GM19468 (cell line): ENCODE measurements around the gene RAB25.

Source experiments
- ATAC-seq: cut with Tn5 transposase; IDR thresholded peaks from one replicate; pipeline ENCODE4 v1.9.1; 2021; ENCODE audit warnings: mild to moderate bottlenecking, moderate library complexity, moderate number of reproducible peaks; ENCODE audit not compliant: unreplicated experiment; ENCODE audit errors: extremely low read depth

The RAB25 gene

DNA sequence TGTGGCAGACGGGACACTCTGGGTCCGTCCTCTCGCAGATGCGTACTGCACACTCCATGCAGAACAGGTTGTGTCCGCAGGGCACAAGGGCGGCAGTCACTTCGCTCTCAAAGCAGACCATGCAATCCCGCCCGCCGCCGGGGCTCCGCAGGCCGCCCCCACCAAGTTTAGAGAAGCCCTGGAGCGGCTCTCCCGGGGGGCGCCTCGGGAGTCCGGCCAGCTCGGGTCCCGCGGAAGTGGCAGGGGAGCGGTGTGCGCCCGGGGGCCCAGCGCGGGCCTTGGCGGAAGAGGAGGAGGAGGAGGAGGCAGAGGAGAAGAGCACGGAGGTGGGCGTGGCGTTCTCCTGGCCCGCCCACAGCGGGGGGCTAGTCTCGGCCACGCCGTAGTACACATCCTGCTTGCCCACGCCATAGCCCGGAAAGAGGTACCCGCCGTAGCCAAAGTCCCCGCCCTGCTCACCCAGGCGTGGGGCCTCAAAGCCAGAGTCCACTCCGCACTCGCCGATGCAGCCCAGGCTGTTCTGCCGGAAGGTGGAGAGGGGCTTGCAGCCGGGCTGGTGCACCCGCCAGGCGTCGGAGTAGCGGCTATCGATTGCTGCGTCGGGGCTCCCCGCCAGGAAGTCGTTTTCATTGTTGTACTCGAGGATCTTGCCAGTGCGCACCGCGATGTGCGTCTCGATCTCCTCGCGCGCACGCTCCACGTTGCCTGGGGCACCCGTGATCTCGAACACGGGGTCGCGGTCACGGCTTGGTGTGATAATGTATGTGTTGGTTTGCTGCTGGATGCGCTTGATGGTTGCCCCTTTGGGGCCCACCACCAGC, 15.9 kb downstream of the RAB25 start:
- no peak for ATAC-seq

DNA sequence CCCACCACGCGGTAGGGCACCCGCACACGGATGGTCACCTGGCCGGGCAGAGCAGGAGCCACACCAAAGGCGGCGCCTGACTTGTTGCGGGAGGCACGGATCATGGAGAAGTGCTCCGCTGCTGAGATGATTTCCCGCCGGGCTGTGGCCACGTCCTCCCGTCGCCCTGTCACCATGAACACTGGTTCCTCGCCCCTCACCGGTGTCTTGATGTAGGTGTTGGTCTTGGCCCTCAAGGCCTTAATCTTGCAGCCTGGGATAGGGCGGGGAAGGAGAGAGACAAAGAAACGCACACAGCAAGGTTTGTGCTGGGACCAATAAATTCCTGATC, 16.4 kb downstream of the RAB25 start:
- ATAC-seq, result no peak

DNA sequence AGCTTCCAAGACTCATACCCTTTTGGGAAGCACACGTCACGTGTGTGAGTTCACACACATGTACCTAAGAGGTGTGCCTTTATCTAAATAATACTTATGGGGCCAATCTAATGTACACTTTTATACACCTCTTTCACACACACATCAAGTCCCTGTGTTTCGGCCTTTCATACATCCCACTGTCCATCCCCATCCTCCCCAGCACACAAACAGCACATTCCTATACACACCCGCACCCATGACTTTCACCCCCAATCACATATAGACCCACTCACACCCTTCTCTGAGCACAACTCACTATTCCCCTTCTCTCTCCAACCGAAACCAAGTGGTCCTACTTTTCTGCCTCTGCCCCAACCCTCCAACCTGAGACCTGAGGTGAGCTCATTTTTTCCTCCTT, 17.8 kb downstream of the RAB25 start:
- ATAC-seq, result no peak

DNA sequence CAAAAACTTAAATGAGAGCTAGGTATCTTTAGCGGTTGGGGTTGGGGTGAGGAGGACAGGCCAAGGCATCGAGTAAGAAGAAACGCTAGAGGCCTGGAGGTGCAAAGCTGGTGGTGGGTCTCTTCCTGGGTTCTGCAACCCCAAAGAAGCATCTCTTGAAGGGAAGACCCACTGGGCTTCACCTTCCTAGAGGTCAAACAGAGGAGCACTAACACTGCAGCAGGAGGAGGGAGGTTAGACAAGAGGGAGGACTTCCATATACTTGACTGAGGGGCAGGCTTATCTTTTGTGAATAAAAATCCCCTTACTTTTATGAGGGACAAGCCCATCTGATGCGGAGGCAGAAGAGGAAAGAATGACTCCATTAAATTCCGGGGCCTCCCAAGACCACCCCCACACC, 18.8 kb downstream of the RAB25 start:
- ATAC-seq, result no peak

DNA sequence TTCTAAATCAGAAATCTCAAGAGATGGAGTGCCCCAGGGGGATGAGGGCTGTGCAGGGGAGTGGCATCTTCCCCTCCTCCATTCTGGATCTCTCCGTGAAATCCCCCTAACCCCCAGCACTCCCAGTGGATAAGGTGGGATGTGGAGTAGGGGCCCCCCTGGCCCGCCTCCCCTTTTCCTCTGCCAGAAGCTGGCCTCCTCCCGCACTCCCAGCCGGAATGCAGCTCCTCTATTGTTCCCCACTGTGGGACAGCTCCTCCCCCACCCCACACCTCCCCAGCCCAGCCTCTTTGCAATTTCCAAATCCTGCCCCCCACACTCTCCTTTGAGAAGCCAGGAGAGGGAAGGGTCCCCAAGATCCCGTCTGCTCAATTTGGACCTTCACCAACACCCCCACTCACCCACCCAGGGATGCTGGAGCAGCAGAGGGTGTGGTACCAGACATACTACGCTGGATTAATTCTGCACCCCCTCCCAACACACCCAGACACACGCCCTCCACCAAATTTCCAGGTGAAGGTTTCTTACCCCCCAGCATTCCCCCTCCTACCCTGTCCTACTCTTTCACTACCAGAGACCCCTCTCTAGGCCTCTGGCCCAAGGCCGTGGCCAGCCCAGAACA, 19.4 kb downstream of the RAB25 start:
- no peak for ATAC-seq

DNA sequence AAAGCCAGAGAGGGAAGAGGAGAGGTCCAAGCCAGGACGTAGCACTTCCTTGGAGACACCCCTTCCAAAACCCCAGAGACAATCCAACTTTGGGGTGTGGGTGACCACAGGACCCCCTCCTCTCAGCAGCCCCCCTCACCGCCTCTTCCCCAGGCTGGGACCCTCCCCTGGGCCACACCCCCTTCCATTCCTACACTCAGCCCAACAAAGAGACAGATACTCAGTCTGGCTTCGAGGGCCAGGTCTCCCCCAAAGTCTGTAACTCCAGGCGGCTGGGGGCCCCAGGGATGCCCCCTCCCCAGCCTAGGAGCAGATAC, 19.9 kb downstream of the RAB25 start:
- no peak for ATAC-seq

DNA sequence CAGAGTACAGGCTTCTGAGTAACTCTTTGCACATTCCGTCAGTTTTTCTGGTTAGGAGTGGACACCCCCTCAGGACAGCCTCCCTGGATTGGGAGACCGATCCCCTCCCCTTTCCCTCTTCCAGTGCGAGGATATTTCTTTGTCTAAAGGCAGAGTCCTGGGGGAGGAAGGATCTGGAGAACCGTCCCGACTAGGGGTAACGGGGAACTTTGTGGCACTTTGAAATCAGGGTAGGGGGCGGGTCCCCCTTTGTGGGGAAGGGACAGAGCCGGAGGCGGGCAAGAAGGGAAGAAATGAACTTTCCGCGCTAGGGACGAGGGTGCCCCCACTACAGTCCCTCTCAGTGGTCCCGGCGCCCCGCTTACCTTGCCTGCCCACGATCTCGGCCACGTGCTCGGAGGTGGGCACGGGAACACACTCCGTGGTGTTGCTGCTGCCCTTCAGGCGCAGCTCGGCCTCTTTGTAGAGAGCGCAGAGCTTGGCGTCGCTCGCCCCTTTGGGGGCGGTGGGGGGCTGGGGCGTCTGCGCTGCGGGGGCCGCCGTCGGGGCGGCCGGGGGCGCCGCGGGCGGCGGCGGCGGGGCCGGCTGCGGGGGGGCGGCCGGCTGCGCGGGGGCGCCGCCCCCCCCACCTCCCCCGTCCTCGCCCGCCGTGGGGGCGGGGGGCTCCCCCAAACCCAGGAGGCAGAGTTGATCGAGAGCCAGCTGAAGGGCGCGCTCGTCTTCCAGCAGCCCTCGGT, 20.4 kb downstream of the RAB25 start:
- no peak for ATAC-seq

DNA sequence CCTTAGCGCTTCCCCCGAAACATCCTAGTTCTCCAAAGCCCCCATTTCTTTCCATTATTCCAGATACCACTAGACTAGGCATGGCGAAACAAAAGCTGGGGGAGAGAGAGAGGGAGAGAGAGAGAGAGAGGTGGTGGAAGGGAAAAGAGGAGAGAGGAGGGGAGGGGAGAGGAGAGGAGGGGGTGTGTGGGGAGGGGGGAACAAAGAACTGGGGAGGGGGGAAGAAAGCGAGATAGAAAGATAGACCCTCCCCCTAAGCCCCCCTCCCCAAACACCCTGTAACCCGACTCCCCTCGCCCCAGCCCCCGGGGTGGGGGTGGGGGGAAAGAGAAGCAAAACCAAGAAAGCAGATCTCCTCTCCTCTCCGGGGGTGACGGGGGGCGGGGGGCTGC, 21.0 kb downstream of the RAB25 start:
- ATAC-seq, result no peak

DNA sequence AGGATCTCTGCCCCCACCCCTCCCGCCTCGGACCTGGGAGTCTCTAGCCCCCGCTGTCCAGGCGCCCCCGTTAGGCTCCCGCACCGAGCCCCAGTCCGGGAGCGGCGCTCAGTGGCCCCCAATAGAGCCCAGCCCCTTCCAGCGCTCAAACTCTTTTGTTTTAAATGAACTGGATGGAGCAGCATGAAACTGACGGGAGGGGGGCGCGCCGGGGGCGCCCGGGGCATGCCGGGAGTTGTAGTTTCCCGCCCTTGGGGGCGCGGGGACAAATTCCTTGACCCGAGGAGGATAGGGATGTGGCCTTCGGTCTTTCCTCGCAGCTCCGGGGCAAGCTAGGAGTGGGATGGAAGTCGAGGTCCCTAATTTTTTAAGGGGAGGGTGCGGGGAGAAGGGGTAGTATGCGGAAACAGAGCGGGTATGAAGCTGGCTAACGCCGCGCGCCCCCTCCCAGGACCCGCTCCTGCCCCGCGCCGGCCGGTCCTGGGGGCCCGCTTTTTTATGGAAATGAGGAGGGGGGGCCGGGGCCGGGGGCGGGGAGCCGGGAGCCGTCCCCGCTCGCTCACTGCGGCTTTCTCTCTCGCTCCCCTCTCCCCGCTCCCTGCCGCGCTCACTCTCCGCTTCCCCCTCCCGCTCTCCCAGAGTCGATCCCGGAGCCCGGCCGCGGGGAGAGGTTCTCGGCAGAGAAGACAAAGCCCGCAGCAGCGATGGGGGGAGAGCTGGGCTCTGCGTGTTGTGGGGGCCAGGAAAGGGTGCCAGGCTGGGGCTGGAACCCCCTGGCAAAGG, 21.5 kb downstream of the RAB25 start, which contains the start of gene MEX3A:
MEX3A (minus strand) TSS at position 157 of the 783 bp plus-strand sequence. CDS start 467 bp downstream, outside the sequence.
- no peak for ATAC-seq

DNA sequence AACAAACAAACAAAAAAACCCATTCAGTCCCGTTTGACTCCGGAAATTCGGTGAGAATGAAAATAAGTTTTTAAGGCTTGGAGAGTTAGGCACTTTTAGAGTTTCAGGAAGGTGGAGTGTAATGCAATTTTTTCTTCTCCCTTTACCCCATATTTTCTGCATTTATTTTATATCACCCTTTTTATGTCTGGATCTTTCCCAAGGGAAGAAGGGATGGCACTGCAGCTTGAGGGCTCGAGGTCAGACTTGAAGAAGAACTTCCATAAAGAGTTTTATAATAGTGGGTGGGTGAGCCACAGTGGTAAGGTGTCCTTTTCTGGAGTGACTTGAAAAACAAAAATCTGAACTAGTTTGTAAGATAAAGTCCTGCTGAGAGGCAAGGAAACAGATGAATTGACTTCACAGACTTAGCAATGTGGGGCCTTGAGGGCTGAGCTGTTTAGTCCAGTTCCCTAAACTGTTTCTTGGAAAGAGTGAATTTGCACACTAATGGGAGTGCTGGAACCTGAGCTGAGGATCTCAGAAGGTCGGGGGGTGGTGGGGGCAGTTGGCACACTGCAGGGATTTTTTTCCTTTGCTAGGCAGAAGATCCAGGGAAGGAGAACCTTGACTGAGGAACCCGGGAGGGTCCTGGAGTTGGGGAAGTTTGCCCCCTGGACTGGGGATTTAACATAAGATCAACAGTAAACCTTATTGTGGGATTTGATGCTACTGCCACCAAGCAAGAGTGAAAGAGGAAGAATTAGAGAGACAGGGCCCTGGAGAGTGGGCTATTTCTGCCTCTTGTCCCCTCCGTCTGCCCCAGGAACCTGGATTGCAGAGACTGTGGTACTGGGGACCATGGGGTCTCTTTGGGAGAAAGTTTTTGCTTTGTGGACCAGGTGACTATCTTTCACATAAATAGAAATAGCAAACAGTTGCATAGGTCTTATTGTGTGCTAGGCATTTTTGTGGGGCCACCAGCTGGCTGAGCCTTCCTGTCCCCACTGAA, 23.1 kb downstream of the RAB25 start:
- no peak for ATAC-seq

DNA sequence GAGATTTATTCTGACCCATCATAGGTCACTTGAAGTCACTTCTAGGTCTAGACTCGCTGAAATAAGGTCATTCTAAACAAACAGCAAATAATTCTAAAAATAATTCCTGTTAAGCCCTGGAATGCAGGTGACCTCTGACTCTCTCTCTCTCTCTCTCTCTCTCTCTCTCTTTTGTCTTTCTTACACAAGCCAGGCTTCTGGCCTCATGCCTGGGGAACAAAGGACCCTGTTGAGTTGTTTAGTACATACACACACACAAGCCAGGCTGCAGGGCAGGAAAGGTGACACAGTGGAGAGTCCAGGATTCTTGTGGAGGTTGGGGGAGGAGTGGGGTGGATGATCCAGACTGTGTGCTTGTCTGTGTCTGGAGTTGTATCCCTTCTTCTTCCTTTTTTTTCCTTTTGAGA, 25.3 kb downstream of the RAB25 start:
- no peak for ATAC-seq

DNA sequence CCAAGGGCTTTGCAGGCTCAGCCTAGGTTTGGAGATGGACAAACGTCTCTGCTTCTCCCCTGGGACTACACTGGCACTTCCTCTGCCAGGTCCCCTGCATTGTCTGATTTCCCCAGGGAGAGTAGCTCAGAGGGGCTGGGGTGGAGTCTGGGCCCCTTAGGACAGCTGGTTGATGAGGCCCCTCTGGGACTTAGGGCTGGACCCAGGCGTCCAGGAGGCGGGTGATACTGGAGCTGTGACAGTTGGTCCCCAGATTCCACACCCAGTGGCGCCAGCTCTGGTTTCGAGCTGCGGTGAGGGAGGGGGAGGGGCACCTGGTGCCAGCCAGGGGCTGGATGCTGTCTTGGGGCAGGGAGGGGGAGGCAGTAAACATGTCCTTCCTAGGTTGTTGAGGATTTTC, 28.7 kb downstream of the RAB25 start:
- ATAC-seq, result no peak

DNA sequence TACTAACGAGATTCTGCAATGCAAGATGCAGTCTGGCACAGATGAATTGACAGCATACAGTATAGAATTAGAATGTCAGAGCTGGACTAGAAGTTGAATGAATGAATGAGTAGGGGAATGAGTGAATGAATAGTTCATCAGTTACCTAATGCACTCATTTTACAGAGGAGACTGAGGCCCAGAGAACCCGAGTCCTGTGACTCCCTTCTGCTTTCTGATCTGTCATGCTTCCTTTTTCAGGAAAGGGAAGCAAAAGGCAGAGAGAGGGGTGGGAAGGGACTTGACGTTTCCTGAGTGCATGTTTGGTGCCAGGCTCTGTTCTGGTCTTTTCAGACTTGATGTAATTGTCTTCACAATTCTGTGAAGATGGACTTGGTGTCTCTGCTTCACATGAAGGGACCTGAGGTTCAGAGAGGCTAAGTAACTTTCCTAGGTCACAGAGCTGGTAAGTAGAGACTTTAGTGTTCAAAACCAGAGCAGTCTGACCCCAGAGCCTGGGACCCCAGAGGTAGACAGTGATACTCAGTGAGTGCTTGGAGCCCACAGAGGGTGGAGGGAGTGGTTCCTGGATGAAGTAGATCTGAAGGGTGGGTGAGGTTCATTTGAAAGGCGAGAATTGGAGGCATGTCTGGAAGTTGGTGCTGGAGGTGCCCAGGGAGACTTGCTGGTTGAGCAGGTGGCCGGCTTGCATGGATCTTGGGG, 29.3 kb downstream of the RAB25 start:
- ATAC-seq, result no peak

DNA sequence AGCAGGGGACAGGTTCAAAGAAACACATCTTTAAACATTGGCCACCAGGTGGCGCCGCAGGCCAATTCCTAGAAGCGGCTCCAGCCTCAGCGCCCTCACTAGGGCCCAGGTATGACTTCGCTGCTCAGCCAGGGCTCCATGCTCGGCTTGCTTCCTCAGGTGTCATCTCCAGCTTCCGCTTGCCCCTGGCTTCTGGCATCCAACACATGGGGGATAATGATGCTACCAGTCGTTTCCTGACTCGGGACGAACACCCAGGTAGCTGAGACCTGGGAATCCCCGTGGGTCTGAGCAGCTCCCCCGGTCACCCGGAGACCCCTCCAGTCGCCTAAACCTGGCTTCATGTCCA, 29.9 kb downstream of the RAB25 start:
- ATAC-seq, result no peak

DNA sequence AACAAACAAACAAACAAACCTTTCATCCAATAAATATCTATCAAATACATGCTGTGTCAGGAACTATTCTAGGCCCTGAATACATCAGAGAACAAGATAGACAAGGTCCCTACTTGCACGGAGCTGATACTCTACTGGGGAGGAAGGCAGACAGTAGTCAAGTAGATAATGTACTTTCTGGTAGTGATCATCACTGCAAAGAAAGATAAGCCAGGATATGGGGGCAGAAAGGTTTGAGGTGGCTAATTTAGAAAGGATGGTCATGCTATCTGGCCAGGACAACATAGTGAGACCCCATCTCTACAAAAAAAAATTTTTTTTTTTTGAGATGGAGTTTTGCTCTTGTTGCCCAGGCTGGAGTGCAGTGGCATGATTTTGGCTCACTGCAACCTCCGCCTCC, 30.6 kb downstream of the RAB25 start:
- ATAC-seq, result no peak

DNA sequence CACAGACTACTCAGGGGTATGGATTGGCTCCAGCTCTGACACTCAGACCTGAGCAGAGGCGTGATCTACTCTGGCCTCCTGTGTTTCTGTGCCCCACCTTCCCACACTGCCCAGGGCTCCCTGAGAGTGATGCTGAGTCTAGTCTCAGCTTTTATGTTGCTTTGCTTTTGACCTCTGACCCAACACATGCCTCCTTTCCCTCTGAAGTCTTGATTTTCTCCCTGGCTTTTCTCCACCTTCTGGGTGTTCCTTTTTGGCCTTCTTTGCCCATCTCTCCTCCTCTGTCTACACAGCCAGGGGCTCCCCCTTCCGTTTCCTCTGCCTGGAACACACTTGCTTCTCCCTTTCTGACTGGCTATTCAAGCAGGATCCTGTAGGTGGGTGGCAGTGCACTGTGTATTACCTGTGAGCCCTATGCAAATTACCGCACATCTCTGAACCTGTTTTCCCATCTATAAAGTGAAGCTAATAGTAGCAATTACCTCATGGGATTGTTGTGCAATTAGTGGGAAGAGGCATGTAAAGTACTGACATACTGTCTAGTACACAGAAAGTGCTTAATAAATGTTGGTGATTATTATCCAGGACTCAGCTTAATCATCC, 35.0 kb downstream of the RAB25 start:
- ATAC-seq, result no peak

DNA sequence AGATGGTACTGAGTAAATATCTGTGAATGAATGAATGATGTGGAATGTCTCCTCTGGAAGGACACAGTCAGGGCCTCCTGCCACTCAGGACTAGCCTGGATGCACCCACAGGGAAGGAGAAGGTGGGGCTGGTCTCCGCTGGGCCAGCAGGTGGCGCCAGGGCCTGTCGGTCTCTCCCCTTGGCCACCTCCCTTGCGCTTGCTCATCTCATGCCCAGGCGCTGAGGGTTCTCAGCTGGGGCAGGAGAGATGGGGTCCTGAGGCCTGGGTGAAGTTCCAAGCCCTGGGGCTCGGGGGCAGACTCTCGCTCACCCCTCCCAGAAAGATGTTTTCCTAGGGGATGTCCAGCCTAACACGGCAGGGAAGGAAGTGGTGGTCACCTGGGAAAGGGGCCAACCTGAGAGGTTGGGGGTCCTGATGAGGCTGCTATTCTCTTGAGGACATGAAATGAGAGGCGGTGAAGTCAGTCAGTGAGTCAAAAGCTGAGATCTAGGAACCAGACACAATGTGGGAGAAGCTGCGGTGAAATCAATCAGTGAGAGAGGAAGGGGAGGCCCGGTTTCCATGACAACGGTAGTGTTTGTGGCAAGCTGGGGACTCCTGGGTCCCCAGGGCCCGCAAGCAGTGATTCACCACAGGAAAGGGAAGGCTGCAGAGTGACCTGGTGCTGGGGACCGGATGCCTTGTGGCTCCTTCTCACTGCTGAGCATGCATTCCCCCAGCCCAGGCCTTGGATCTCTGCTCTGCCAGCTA, 35.9 kb downstream of the RAB25 start:
- ATAC-seq, result no peak
